B cell (primary cell): Measurements from ENCODE around the gene EIF3I. TPM values are rescaled to one million over a fixed set of nuclear protein-coding genes. Genes with fewer than 3 reads are reported as not detected.

Experiments
- ATAC-seq: fragments of 200-7000 bp; cut with Tn5 transposase; one replicate; pipeline ENCODE4 v1.10.0; 2021; ENCODE audit warnings: low read depth, mild to moderate bottlenecking, moderate number of reproducible peaks, moderate library complexity
- CTCF ChIA-PET: fragments of 350-600 bp; sonication (Branson Sonifier 250); formaldehyde crosslinking; loops from one replicate; lab custom pipeline; 2021; ENCODE audit warnings: antibody characterized with exemption, inconsistent platforms; lab: Charles Lee
- POLR2A ChIA-PET: fragments of 350-600 bp; sonication (Branson Sonifier 250); formaldehyde crosslinking; loops from one replicate; lab custom pipeline; 2021; ENCODE audit warnings: antibody characterized with exemption; lab: Charles Lee
- DNase-seq: peaks from one replicate; pipeline ENCODE4 v3.0.0; 2013
- H2AFZ ChIP-seq: 2 replicates; pipeline ENCODE4 v1.6.1; 2012; ENCODE audit warnings: mild to moderate bottlenecking, low read depth, low read length; ENCODE audit not compliant: insufficient read depth, poor library complexity, severe bottlenecking
- H3K27ac ChIP-seq, 2 donors: 1 replicate in 1 of 2; 2 replicates in 1 of 2; pipeline ENCODE4 v1.5.1; 2012 to 2013; ENCODE audit warnings: low read length in 2 of 2, mild to moderate bottlenecking in 2 of 2, moderate library complexity in 1 of 2
- H3K27me3 ChIP-seq, 4 experiments: fragments of 200-600 bp in 1 of 4; sonication (generic) in 1 of 4; replicated peaks in 1 of 4; 1 replicate in 2 of 4; 2 replicates in 2 of 4; pipeline versions ENCODE4 v1.6.1 to v1.7.0; 2013 to 2016; ENCODE audit warnings: low read length in 3 of 4, mild to moderate bottlenecking in 2 of 4, mixed read lengths in 1 of 4, moderate library complexity in 1 of 4; ENCODE audit not compliant: insufficient read depth in 4 of 4, control insufficient read depth in 3 of 4; ENCODE audit errors: control extremely low read depth in 1 of 4
- H3K36me3 ChIP-seq, 2 experiments: replicated peaks in 1 of 2; 1 replicate in 1 of 2; 2 replicates in 1 of 2; pipeline versions ENCODE4 v1.6.1 to v1.7.1; 2013; ENCODE audit warnings: low read length in 1 of 2; ENCODE audit not compliant: insufficient read depth in 2 of 2, control insufficient read depth in 1 of 2; ENCODE audit errors: control extremely low read depth in 1 of 2, extremely low read depth in 1 of 2
- H3K4me1 ChIP-seq, 2 donors: fragments of 200-600 bp in 1 of 2; sonication (generic) in 1 of 2; 1 replicate in 1 of 2; 2 replicates in 1 of 2; pipeline versions ENCODE4 v1.5.1 to v1.6.1; 2013 to 2017; ENCODE audit warnings: low read length in 2 of 2; ENCODE audit not compliant: control insufficient read depth in 2 of 2, insufficient read depth in 2 of 2
- H3K4me2 ChIP-seq: replicated peaks from 2 replicates; pipeline ENCODE3; 2012; ENCODE audit warnings: mild to moderate bottlenecking, low read depth, low read length; ENCODE audit not compliant: poor library complexity, severe bottlenecking
- H3K4me3 ChIP-seq, 5 experiments: fragments of 200-600 bp in 1 of 5; sonication (generic) in 1 of 5; 1 replicate in 3 of 5; 2 replicates in 2 of 5; pipeline versions ENCODE4 v1.5.1 to v1.7.0; 2011 to 2016; ENCODE audit warnings: low read length in 4 of 5, mild to moderate bottlenecking in 4 of 5, low read depth in 2 of 5, control low read depth in 1 of 5, moderate library complexity in 1 of 5; ENCODE audit not compliant: insufficient read depth in 1 of 5; ENCODE audit errors: control extremely low read depth in 1 of 5, extremely low read depth in 1 of 5
- H3K79me2 ChIP-seq: fragments of 200-600 bp; sonication (generic); one replicate; pipeline ENCODE4 v1.6.0; 2016; ENCODE audit warnings: low read length; ENCODE audit not compliant: control insufficient read depth, insufficient read depth
- H3K9ac ChIP-seq: fragments of 200-600 bp; sonication (generic); 2 replicates; pipeline ENCODE4 v1.6.1; 2017; ENCODE audit warnings: mild to moderate bottlenecking, low read length, moderate library complexity
- H3K9me3 ChIP-seq, 3 donors: one replicate each; pipeline versions ENCODE4 v1.6.1 to v1.7.1; 2013; ENCODE audit warnings: low read length in 2 of 3; ENCODE audit not compliant: control insufficient read depth in 2 of 3, insufficient read depth in 1 of 3; ENCODE audit errors: control extremely low read depth in 1 of 3
- H4K20me1 ChIP-seq: 2 replicates; pipeline ENCODE4 v1.6.0; 2012; ENCODE audit warnings: mild to moderate bottlenecking, low read length; ENCODE audit not compliant: insufficient read depth, control insufficient read depth, poor library complexity, severe bottlenecking
- H3K27ac Mint-ChIP-seq: one replicate; pipeline ENCODE4 v1.8.0; 2021; ENCODE audit warnings: mixed read lengths
- H3K27me3 Mint-ChIP-seq: one replicate; pipeline ENCODE4 v1.8.0; 2021; ENCODE audit warnings: mixed read lengths
- H3K4me1 Mint-ChIP-seq: one replicate; pipeline ENCODE4 v1.8.0; 2021; ENCODE audit warnings: mixed read lengths
- H3K4me3 Mint-ChIP-seq: one replicate; pipeline ENCODE4 v1.8.0; 2021; ENCODE audit warnings: mixed read lengths
- H3K9me3 Mint-ChIP-seq: one replicate; pipeline ENCODE4 v1.8.0; 2022; ENCODE audit warnings: mixed read lengths; ENCODE audit not compliant: insufficient read depth
- CTCF ChIP-seq: fragments of 200-600 bp; IDR thresholded peaks from one replicate; pipeline ENCODE4 v1.8.0; 2022; ENCODE audit warnings: antibody characterized with exemption, mild to moderate bottlenecking
- EZH2 ChIP-seq: IDR thresholded peaks from 2 replicates; pipeline ENCODE4 v1.6.1; 2012; ENCODE audit warnings: borderline replicate concordance, low read depth, mild to moderate bottlenecking, moderate library complexity, low read length; ENCODE audit not compliant: insufficient read depth, poor library complexity, severe bottlenecking
- WGBS: methylation state at CpG from one replicate; pipeline ENCODE4 v1.1.5; 2013; ENCODE audit warnings: missing lambda C conversion rate; ENCODE audit not compliant: insufficient coverage; 5-methylcytosine and 5-hydroxymethylcytosine counted together
- intact Hi-C: fragments of 100-400 bp; cut with micrococcal nuclease; formaldehyde crosslinking; loops from one replicate; pipeline ENCODE4 v1.10.0; 2022
- polyA plus RNA-seq: library from polyadenylated mRNA; depleted of rRNA; stranded (reverse); fragments of >200 nt; gene quantifications from 2 replicates; pipeline ENCODE4 v1.2.3, GENCODE V29; 2012
- total RNA-seq, 2 donors: library from RNA; stranded (reverse); fragments of 120-200 nt in 1 of 2; gene quantifications; 1 replicate in 1 of 2; 2 replicates in 1 of 2; pipeline versions ENCODE4 v1.2.3 to v1.2.4, GENCODE V29; 2013 to 2022

Gene EIF3I
- total and polyA plus RNA-seq, 2 donors (not counting 1 experiment from before 2014, with no cell fraction given): 87.0 to 130 TPM

- Histone ChIP-seq H3K4me3 (no peak overlapping the region), H3K4me2 (peak overlapping the region; percentile 65), H3K4me1 (peaks cover 20 to 26% of the 10 kb centered on the region in 2 donors), H3K79me2 (peaks cover 44% of the 10 kb centered on the region), H4K20me1 (no peaks in the 10 kb centered on the region), H3K27me3 (no peaks in the 10 kb centered on the region), H3K27ac (peak overlapping the region in 1 of 2 donors; percentile 63), H3K9me3 (no peaks in the 10 kb centered on the region), H3K36me3 (peaks cover 0 to 7% of the 10 kb centered on the region in 2 experiments), H2AFZ (peak overlapping the region; percentile 67), H3K9ac (no peak overlapping the region)
- Mint-ChIP-seq H3K27me3 (no peaks in the 10 kb centered on the region), H3K4me1 (peaks cover 27% of the 10 kb centered on the region), H3K27ac (peak overlapping the region; percentile 86), H3K4me3 (no peak overlapping the region), H3K9me3 (no peaks in the 10 kb centered on the region)
- DNase-seq (no peak), ATAC-seq (no peak)
- POLR2A ChIA-PET: no interaction called here
- TF ChIP-seq CTCF: no peak
- TF ChIP-seq EZH2: no peak
- CTCF ChIA-PET: interaction anchor here (0.8 kb wide), 1 partner anchor 14 kb away, joined by 3 read pairs; no protein-coding TSS in a partner anchor
- intact Hi-C loops: no loop called here
- WGBS: 74% methylated on average over 7 of the region's 7 CpGs
These were observed 50.6 kb downstream of the EIF3I start for GRCh38 chr1:32272557-32273390.
